ENCODE data around the gene KIF3B. TPM values are rescaled to one million over a fixed set of nuclear protein-coding genes. Genes with fewer than 3 reads are reported as not detected.

KIF3B gene
- total RNA-seq, 1 experiment from 2014 or later: 31.5 TPM

GRCh38 chr20:32241807-32242206, 35.6 kb upstream of the KIF3B start:
- RAD21 ChIA-PET (ENCODE audit: low non-redundant PET in 1 of 2, low total read pairs in 2 of 2, uncharacterized antibody in 2 of 2, unreplicated experiment in 2 of 2): no interaction called here

GRCh38 chr20:32244150-32244823, 33.2 kb upstream of the KIF3B start:
- POLR2A ChIA-PET: interaction anchor here (0.6 kb wide), 1 partner anchor 81 kb away, joined by 5 read pairs; no protein-coding TSS in a partner anchor
- Histone ChIP-seq H3K36me3 (ENCODE audit: control insufficient read depth in 1 of 2, insufficient read depth in 2 of 2, low read length in 2 of 2) (no peaks in the 10 kb centered on the region), H3K27ac (ENCODE audit: low read depth, low read length) (no peak overlapping the region), H3K9me3 (ENCODE audit: control insufficient read depth in 1 of 2, insufficient read depth in 1 of 2, low read depth in 1 of 2, low read length in 2 of 2) (no peaks in the 10 kb centered on the region), H3K4me2 (ENCODE audit: low read length) (peak overlapping the region; percentile 41), H3K4me3 (replicated peaks in 1 of 2; ENCODE audit: low read depth in 1 of 2, low read length in 2 of 2) (no peak overlapping the region), H3K27me3 (ENCODE audit: insufficient read depth, low read length) (no peaks in the 10 kb centered on the region), H3K9me2 (ENCODE audit: insufficient read depth) (no peaks in the 10 kb centered on the region), H3K9ac (ENCODE audit: low read length) (no peak overlapping the region), H3K79me2 (ENCODE audit: insufficient read depth, low read length) (no peaks in the 10 kb centered on the region), H3K4me1 (ENCODE audit: control insufficient read depth in 1 of 2, insufficient read depth in 2 of 2, low read length in 2 of 2) (peaks cover 6 to 15% of the 10 kb centered on the region in 2 experiments; a peak in 3 of 4 replicates), H4K20me1 (ENCODE audit: insufficient read depth) (no peaks in the 10 kb centered on the region), H2AFZ (ENCODE audit: low read depth, low read length, poor library complexity, severe bottlenecking) (no peak overlapping the region)
- RAD21 ChIA-PET (ENCODE audit: low non-redundant PET in 1 of 2, low total read pairs in 2 of 2, uncharacterized antibody in 2 of 2, unreplicated experiment in 2 of 2): interaction anchor here in 1 of 2 experiments (0.6 kb wide), 1 partner anchor 433 kb away, joined by 4 read pairs; no protein-coding TSS in a partner anchor
- intact Hi-C loops (cut with micrococcal nuclease): no loop called here
- DNase-seq (ENCODE audit: low read depth, low spot score): no peak
- ATAC-seq: no peak
- no TSS peak for BruUV-seq (replicated peaks)
- no peak for TF ChIP-seq ZNF274 (IDR thresholded peaks at IDR 0.05; ENCODE audit: low read depth, low read length)
- no peak for TF ChIP-seq SP1 (IDR thresholded peaks at IDR 0.05; ENCODE audit: low read depth)
- TF ChIP-seq ATF3 (IDR thresholded peaks at IDR 0.05): no peak
- TF ChIP-seq CBX3 (IDR thresholded peaks at IDR 0.05; ENCODE audit: low read depth): no peak
- no peak for TF ChIP-seq CTCF (IDR thresholded peaks at IDR 0.05 in 2 of 3, conservative IDR thresholded peaks at IDR 0.05 in 1 of 3; ENCODE audit: borderline replicate concordance in 1 of 3, insufficient read depth in 1 of 3, low read depth in 2 of 3, low read length in 2 of 3)
- no peak for TF ChIP-seq EGR1 (IDR thresholded peaks at IDR 0.05; ENCODE audit: low read depth)
- TF ChIP-seq MAX (IDR thresholded peaks at IDR 0.05): no peak
- TF ChIP-seq SRF (IDR thresholded peaks at IDR 0.05; ENCODE audit: low read depth): no peak
- no peak for TF ChIP-seq POLR2A (IDR thresholded peaks at IDR 0.05; ENCODE audit: borderline replicate concordance, extremely low read depth, insufficient read depth, insufficient read length)
- no peak for TF ChIP-seq CEBPB (IDR thresholded peaks at IDR 0.05; ENCODE audit: low read depth)
- CTCF ChIA-PET: no interaction called here

More at GRCh38 chr20:32241807-32242206, 35.6 kb upstream of the KIF3B start:
- Histone ChIP-seq H3K4me2 (ENCODE audit: low read length) (no peak overlapping the region), H3K9me3 (ENCODE audit: control insufficient read depth in 1 of 2, insufficient read depth in 1 of 2, low read depth in 1 of 2, low read length in 2 of 2) (no peaks in the 10 kb centered on the region), H3K36me3 (ENCODE audit: control insufficient read depth in 1 of 2, insufficient read depth in 2 of 2, low read length in 2 of 2) (no peaks in the 10 kb centered on the region), H4K20me1 (ENCODE audit: insufficient read depth) (no peaks in the 10 kb centered on the region), H3K9ac (ENCODE audit: low read length) (no peak overlapping the region), H3K79me2 (ENCODE audit: insufficient read depth, low read length) (no peaks in the 10 kb centered on the region), H3K9me2 (ENCODE audit: insufficient read depth) (no peaks in the 10 kb centered on the region), H3K27me3 (ENCODE audit: insufficient read depth, low read length) (no peaks in the 10 kb centered on the region), H3K27ac (ENCODE audit: low read depth, low read length) (no peak overlapping the region), H2AFZ (ENCODE audit: low read depth, low read length, poor library complexity, severe bottlenecking) (no peak overlapping the region), H3K4me3 (replicated peaks in 1 of 2; ENCODE audit: low read depth in 1 of 2, low read length in 2 of 2) (no peak overlapping the region), H3K4me1 (ENCODE audit: control insufficient read depth in 1 of 2, insufficient read depth in 2 of 2, low read length in 2 of 2) (peaks cover 6 to 15% of the 10 kb centered on the region in 2 experiments; a peak in 3 of 4 replicates)
- ChIA-PET CTCF (no interaction called here), POLR2A (no interaction called here)
- DNase-seq (ENCODE audit: low read depth, low spot score): no peak
- TF ChIP-seq RAD21 (IDR thresholded peaks at IDR 0.05; ENCODE audit: low read depth) (no peak), ZNF274 (IDR thresholded peaks at IDR 0.05; ENCODE audit: low read depth, low read length) (no peak), CBX3 (IDR thresholded peaks at IDR 0.05; ENCODE audit: low read depth) (no peak), SRF (IDR thresholded peaks at IDR 0.05; ENCODE audit: low read depth) (no peak), EZH2phosphoT487 (IDR thresholded peaks at IDR 0.05; ENCODE audit: borderline replicate concordance) (no peak), CEBPB (IDR thresholded peaks at IDR 0.05; ENCODE audit: low read depth) (no peak), FOSL1 (IDR thresholded peaks at IDR 0.05; ENCODE audit: low read depth) (no peak), POLR2AphosphoS5 (IDR thresholded peaks at IDR 0.05; ENCODE audit: low read depth, low read length) (no peak), ZFX (IDR thresholded peaks at IDR 0.05) (no peak)
- no peak for ATAC-seq
- no TSS peak for BruUV-seq (replicated peaks)
- intact Hi-C loops (cut with micrococcal nuclease): no loop called here

Data from HCT116 (cell line).